SIG-M5 (cell line): ENCODE measurements around the gene SPG7.
"Not testable (repeated sequence)": the region's sequence is repeated elsewhere in the genome, so short reads cannot be mapped to it uniquely, and the experiment has no call there.

Source experiments
- DNase-seq: peaks from one replicate; lab custom pipeline; 2025; lab: John Stamatoyannopoulos, UW

SPG7 gene

DNA sequence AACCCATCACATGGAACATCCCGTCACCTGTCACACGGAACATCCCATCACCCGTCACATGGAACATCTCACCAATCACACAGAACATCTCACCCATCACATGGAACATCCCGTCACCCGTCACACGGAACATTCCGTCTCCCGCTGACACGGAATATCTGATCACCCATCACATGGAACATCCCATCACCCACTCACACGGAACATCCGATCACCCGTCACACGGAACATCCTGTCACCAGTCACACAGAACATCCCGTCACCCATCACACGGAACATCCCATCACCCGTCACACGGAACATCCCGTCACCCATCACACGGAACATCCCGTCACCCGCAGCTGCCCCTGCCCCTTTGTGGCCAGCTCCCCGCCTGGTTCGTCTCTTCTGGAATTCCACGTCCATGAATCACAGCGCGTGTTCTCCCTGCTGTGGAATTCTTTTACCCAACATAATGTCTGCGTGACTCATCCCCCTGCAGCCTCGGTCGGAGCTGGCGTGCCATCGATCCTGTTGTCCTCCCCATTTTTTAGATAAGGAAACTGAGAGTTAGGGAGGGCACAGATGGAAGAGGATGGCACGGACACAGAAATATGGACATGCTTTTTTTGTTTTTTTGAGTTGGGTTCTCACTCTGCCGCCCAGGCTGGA, 73.0 kb downstream of the SPG7 start:
- DNase-seq, result no peak

DNA sequence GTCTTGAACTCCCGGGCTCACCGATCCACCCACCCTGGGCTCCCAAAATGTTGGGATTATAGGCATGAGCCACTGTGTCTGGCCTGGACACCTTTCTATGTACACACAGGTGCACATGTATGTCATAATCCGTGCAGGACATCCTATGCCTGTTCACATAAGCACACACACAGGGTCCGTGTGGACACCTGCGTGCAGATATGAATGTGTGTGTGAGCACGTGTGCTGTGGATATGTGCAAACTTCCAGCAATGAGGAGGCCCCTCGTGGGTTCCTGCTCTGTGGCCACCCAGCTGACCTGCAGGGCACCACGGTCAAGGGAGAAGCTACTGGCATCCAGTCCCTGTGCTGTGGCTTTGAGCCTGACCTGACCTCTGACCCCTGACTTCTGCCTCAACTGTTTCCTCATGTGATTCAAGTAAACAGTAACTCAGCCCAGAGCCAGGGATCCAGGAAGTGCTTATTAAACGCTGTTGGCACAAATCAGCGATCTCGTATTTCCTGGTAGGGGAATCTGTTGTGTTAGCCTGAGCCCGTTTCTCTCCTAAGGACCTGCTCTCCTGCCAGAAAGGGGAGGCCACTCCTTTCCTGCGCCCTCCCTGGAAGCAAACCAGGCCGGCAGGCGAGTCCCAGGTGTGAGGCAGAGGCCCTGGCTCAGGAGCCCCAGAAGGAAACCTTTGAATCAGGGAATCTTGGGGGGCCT, 73.8 kb downstream of the SPG7 start:
- DNase-seq, result no peak

DNA sequence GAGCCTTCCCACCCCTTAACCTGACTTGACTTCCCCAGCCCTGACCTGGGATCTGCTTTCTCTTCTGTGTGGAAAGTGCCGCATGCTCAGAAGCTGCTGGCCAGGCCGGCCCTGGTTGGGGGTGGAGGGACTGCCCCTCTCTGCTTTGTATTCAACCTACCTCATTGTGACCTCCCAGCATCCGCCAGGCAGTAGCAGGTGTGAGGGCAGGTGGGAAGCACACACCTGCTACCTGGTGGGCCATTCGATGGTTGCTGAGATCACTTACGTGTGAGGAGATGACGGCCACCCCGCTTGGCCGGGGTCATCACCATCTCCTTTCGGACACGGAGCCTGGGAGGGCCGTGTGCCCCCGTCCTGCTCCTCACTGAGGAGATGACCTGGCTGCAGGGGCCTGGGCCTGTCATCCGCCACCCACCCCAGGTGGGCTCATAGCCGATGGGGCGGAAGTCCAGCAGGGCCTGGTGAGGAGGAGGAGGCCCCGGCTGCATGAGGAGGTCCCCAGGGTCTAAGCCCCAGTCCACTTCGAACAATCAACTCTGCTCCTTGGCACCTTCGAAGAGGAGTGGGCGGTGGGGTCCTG, 74.5 kb downstream of the SPG7 start:
- no peak for DNase-seq

DNA sequence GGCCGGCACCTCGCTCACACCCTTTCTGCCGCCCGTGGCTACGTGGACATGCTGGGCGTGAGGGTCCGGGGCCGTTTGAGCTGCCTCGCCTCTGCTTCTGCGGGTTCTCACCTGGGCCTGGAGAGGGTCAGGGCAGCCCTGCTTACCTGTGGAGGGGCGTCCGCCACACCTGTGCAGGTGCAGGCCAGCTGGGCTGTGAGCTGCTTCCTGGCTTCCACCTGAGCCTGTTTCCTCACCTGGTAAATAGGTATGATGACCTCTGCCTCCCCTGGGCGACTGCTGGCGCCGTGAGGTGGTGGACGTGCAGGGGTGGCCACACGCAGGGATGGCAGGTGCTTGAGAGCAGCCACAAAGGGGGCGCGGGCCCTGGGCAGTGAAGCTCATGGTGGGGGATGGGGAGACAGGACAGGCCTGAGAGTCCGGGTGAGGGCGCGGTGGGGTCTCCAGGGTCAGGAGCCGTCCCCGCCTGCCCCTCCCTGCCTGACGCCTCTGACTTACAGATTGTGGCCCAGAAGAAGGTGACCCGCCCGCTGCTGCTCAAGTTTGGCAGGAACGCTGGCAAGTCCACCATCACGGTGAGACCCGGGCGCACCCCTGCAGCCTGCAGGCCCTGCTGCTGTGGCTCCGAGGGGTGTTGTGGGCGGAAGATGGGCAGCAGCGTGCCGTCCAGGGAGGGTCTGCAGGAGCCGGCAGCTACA, 75.1 kb downstream of the SPG7 start:
- no peak for DNase-seq

DNA sequence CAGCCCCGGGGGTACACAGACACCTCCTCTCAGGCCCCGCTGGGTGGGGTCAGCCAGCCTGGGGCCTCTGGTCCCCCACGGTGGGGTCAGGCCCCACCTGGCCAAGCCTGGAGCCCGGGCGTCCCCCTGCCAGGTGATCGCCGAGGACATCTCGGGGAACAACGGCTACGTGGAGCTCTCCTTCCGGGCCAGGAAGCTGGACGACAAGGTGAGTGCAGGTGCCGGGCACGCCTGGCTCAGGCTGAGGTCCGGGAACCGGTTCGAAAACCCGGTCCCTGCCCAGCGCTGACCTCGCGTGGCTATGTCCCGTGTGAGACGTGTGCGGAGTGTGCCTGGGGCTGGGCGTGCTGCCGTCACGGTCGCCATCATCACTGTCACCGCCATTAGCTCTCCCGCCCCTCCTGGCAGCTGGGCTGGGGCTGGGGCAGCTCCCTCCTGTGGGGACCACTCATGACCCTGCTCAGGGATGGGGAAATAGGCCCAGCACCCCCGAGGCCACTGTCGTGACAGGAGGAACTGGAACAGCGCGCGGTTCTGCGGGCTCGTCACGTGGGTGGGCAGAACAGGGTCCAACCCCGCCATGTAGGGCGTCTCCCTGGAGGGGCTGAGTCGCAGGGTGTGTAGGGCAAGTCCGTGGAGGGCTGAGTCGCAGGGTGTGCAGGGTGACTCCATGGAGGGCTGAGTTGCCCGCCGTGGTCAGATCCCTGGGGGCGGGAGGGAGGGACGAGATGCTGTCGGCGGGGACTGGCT, 75.9 kb downstream of the SPG7 start:
- DNase-seq, result no peak

DNA sequence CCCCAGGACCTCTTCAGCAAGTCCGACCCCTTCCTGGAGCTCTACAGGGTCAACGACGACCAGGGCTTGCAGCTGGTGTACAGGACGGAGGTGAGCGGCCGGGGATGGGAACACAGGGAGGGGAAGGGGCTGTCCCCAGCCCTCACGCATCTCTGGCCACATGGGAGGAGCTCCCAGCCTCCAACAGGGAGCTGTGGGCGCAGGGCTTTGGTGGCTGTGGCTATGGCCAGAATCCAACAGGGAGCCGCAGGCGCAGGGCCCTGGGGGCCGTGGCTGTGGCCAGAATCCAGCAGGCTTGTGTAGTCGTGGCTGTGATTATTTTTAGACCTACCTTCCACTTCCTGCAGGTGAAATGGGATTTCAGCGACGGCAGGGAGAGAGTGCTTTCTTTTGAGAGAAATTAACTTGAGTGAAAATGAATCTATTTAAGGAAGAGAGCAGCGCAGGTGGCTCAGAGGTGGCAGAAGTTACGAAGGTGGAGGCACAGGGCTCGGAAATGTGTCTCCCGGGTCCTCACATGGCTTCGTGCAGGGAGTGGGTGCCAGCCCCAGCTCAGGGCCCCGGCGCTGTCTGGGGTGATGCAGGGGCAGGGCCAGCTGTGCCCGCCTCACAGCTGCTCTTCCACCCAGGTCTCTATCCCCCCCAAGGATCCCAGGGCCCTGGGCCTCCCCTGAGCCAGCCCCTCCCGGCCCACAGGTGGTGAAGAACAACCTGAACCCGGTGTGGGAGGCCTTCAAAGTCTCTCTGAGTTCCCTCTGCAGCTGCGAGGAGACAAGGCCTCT, 76.8 kb downstream of the SPG7 start:
- DNase-seq, result no peak

DNA sequence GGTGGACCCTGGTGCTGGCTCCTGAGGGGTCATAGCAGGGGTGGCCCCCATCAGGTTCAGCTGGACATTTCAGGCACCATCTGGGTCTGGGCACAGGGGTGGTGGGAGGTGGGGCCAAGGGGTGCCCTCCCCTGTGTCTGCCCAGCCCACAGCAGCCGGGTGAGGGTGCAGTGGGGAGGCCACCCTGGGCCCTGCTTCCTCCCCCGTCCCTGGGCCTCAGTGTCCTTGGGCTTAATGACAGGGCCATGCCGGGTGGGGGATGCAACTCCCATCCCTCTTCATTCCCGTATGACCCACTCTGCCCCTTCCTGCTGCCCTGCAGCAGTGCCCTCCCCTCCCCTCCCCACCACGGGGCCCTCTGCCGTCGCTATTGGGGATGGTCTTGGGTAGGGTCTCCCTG, 78.0 kb downstream of the SPG7 start:
- no peak for DNase-seq

DNA sequence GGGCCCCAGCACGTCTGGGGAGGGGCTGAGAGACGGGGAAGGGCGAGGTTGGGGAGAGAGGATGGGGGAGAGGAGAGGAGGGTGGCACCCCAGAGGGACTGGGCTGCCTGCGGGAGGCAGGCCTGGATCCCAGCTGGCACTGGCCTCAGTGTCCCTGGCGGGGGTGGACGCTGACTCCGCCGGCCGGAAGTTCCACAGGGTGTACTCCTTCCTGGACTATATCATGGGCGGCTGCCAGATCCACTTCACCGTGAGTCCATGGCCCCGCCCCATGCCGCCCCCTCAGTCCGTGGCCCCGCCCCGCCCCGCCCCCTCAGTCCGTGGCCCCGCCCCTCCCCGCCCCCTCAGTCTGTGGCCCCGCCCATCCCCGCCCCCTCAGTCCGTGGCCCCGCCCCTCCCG, 78.7 kb downstream of the SPG7 start:
- DNase-seq, result no peak

DNA sequence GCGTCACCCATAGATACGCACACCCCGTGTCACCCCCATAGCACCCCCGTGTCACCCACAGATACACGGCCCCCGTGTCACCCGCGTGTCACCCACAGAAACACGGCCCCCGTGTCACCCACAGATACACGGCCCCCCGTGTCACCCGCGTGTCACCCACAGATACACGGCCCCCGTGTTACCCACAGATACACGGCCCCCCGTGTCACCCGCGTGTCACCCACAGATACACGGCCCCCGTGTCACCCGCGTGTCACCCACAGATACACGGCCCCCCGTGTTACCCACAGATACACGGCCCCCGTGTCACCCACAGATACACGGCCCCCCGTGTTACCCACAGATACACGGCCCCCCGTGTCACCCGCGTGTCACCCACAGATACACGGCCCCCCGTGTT, 79.5 kb downstream of the SPG7 start:
- not testable (repeated sequence) for DNase-seq

DNA sequence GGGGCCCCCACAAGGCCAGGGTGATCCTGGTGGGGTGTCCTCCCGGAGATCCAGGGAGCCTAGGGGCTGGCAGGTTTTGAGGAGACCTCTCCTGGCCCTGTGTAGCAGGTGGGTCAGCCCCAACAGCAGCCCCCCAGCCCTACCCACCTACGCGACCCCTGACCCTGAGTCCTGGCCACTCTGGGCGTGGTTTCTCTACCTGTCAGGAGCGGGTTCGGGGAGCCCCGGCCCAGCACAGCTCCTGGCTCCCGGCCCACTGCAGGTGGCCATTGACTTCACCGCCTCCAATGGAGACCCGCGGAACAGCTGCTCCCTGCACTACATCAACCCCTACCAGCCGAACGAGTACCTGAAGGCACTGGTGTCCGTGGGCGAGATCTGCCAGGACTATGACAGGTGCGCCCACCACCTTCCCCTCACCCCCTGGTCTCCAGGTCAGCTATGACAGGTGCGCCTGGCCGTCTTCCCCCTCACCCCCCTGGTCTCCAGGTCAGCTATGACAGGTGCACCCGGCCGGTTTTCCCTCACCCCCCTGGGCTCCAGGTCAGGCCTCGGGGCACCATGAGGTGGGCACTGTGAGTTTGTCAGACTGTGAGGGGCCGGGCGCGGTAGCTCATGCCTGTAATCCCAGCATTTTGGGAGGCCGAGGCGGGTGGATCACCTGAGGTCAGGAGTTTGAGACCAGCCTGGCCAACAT, 80.4 kb downstream of the SPG7 start:
- no peak for DNase-seq

DNA sequence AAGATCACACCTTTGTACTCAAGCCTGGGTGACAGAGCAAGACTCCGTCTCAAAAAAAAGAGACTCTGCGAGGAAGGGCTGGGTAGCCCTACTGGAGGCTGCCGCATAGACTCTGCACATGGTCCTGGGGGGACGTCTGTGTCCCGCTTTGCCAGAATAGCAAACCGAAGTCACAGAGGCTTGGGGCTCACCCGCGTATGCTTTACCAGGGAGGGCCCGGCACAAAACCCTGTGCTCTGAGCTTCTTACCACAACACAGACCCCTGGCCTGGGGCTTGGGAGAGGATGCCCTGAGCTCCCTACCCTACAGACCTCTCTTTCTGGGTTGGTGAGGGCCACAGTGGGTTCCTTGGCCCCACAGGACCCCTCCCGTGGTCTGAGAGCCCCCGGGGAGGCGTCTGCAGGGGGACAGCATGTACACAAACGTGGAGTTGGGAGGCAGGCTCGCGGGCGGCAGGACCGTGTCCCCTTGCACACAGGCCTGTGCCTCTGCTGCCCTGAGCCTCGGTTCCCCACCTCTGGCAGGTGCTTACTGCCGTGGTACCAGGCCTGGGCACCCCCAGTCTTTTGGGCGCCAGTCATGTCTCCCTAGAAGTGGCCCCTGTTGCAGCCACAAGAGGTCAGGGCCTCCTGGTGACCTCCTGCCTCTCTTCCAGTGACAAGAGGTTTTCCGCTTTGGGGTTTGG, 81.2 kb downstream of the SPG7 start:
- no peak for DNase-seq

DNA sequence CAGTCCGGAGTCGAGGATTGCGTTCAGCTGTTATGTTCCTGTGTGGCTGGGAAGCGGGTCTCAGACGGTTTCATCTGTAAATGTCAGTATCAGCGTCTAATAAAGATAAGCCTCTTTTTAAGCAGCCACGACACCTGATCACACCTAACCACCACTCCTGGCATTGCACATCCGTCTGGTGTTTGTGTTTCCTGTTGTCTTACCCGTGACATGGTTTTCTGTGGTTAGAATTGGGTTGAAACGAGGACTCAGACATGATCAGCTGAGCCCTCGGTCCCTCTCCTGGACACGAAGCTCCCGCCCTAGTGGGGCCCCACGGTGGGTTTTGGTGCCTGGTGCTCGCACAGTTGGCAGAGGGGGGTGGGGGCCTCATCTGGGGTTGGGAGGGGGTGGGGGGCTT, 85.6 kb downstream of the SPG7 start:
- no peak for DNase-seq

DNA sequence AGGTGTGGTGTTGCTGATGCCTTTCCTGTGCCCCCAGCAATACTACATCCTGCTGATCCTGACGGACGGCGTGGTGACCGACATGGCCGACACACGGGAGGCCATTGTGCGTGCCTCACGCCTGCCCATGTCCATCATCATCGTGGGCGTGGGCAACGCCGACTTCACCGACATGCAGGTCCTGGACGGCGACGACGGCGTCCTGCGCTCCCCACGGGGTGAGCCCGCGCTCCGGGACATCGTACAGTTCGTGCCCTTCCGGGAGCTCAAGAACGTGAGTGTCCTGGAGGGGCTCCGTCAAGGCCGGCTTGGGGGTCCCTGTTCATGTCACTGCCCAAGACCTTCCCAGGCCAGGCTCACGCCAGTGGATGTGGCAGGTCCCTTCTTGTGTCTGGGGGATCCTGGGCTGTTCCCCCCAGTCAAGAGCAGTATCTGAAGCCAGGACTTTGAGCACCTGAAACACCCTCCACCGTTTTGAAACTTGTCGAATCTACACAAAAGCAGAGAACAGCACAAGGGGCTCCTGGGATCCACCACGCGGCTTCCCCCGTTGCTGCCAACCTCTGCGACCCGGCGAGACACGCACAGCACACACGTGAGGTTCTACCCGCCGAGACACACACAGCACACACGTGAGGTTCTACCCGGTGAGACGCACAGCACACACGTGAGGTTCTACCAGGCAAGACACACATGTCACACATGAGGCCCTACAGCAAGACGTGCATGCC, 87.3 kb downstream of the SPG7 start:
- DNase-seq, result no peak

DNA sequence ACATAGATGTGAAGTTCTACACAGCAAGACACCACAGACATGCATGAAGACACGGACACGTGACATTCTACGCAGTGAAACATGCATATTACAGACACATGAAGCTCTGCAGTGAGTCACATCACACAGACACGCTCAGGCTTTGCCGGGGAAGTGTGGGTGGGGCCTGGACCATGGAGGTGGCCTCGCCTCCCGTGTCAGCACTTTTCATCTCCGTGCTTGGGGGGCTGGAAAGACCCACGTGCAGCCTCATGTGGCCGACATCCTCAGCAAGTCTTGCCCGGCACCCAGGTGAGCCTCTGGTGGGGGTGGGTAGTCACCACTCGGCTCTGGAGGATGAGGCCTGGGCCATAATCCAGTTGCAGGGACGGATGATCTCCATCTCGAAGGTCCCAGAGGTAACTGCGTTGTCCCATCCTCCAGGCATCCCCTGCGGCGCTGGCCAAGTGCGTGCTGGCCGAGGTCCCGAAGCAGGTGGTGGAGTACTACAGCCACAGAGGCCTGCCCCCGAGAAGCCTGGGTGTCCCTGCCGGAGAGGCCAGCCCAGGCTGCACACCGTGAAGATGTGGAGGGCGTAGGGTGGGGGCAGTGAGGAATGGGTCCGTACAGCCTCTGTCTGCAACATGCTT, 88.0 kb downstream of the SPG7 start:
- DNase-seq, result no peak

DNA sequence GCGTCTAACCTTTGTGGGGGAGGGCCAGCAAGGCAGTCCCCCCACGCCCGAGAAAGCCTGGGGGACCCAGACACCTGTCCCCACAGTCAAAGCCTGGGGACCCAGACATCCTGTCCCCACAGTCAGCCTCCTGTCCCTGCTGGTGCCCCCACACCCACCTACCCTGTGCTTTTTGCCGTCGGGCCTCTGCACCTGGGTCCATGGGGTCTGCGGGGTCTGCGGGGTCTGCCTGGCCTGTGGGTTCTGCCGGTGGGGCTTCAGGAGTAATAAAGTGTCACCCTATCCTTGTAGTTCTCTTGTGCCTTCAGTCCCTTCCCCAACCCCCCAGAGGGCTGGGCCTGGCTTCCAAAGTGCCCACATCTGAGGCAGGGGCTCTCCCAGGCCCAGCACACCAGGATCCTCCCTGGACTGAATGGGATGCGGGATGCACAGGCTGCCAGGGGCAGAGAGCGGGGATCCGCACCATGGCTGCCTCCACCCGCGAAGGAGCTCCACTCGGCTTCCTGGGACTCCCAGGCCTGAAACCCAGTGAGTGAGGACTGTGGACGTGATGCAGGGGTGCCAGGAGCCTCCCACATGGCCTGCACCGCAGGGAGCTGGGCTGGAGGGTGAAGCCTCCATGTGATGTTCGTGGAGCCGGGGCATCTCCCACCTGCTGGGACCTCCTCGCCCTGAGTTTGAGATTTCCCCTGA, 88.9 kb downstream of the SPG7 start:
- no peak for DNase-seq

DNA sequence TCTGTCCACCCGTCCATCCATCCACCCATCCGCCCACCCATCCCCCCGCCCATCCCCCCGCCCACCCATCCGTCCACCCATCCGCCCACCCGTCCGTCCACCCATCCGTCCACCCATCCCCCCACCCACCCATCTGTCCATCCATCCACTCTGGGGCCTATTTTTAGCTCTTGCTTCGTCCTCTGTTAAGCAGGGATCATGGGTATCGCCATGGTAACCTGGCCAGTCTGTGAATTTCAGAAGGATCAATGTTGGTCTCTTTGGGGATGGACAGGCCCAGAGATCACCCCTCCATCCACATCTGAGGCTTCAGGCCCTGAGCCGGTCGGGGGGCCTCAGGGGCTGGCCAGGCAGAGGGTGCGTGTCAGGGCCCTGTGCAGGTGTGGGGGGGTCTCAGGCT, 90.0 kb downstream of the SPG7 start:
- no peak for DNase-seq

DNA sequence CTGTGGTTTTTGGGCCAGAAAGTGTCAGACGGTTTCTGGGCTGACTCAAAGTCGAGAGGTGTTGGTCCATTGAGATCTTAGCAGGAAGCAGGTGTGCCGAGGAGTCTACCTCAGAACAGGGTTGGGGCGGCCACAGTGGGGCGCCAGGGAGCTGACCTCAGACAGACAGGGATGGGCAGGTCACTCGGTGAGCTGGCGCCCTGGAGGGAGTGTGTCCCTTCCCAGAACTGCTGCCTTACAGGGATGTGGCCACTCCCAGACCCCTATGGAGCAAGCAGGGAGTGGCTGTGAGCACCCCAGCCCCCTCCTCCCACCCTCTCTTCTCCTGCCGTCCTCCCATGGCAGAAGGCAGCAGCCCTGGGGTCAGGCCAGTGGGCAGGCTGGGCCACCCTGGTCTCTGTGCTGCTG, 91.3 kb downstream of the SPG7 start:
- no peak for DNase-seq

DNA sequence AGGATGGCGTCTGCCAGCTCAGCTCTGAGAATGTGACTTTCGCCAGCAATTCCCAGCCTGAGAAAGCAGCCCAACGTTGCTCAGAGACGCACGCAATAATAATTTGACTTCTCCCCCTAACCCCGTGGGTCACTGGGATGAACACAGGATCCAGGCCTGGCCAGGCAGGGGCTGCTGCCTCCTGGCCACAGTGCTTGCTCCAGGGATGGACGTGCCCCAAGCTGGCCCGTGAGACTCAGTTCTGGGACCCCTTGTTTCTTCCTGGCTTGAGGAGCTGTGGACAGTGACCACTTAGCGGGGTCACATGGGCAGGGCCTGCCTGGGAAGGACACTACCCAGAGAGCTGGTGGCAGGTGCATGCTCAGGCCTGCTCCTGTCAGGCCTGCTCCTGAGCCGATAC, 91.7 kb downstream of the SPG7 start:
- no peak for DNase-seq

DNA sequence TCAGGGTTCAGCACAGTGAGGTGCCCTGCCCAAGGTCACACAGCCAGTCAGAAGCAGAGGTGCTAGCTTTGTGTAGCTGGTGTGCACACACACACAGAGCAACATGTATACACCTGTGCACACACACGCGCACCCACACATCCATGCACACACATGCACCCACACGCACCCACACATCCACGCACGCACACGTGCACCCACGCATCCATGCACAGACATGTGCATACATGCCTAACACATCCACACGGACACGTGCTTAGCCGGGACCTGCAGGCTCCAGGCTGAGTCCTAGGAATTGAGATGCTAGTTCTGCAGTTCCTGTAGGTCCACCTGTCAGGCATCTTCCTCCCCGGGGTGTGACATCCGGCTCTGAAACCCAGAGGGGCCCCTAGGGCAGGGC, 92.2 kb downstream of the SPG7 start:
- DNase-seq, result no peak
